NK-92 (cell line): Measurements from ENCODE around the gene CNPY4.
"Not testable (repeated sequence)": the region's sequence is repeated elsewhere in the genome, so short reads cannot be mapped to it uniquely, and the experiment has no call there.

Experiments
- DNase-seq: peaks from one replicate; lab custom pipeline; 2025; ENCODE audit not compliant: unreplicated experiment; lab: John Stamatoyannopoulos, UW

Gene CNPY4

GRCh38 chr7:100146350-100146749 lies 26.9 kb downstream of the CNPY4 start:
- DNase-seq = not testable (repeated sequence)

- no peak for DNase-seq
Observed at GRCh38 chr7:100147278-100147677, 27.8 kb downstream of the CNPY4 start.

- DNase-seq = no peak
Observed at GRCh38 chr7:100148225-100148558, 28.8 kb downstream of the CNPY4 start.

- DNase-seq = peak; percentile 99
Observed at GRCh38 chr7:100148559-100149328, 29.3 kb downstream of the CNPY4 start, which contains the start of gene LAMTOR4. LAMTOR4 (plus strand) TSS chr7:100148918; CDS start chr7:100148973, 55 bp downstream.

GRCh38 chr7:100152404-100152803 lies 33.0 kb downstream of the CNPY4 start:
- DNase-seq = no peak

GRCh38 chr7:100152937-100153666 lies 33.7 kb downstream of the CNPY4 start:
- DNase-seq = no peak

- DNase-seq = no peak
Observed at GRCh38 chr7:100153708-100154535, 34.5 kb downstream of the CNPY4 start.

- no peak for DNase-seq
Observed at GRCh38 chr7:100154651-100155491, 35.4 kb downstream of the CNPY4 start.

- no peak for DNase-seq
Observed at GRCh38 chr7:100155553-100156317, 36.3 kb downstream of the CNPY4 start.

GRCh38 chr7:100156331-100157068 lies 37.1 kb downstream of the CNPY4 start:
- no peak for DNase-seq

GRCh38 chr7:100157069-100157333 lies 37.6 kb downstream of the CNPY4 start:
- no peak for DNase-seq

GRCh38 chr7:100157334-100158228 lies 38.1 kb downstream of the CNPY4 start:
- no peak for DNase-seq

- peak; percentile 33 for DNase-seq
Observed at GRCh38 chr7:100158229-100159098, 39.0 kb downstream of the CNPY4 start, which contains the start of gene TRAPPC14. TRAPPC14 (minus strand) TSS chr7:100158723; CDS start chr7:100158499, 224 bp downstream.

- no peak for DNase-seq
Observed at GRCh38 chr7:100159099-100159623, 39.7 kb downstream of the CNPY4 start.

- DNase-seq = no peak
Observed at GRCh38 chr7:100160067-100160466, 40.6 kb downstream of the CNPY4 start.

GRCh38 chr7:100163006-100163531 lies 43.6 kb downstream of the CNPY4 start:
- no peak for DNase-seq

GRCh38 chr7:100163871-100164270 lies 44.4 kb downstream of the CNPY4 start:
- no peak for DNase-seq
